C4-2B (cell line): ENCODE data around the gene SPINT1.
"Not testable (repeated sequence)": the region's sequence is repeated elsewhere in the genome, so short reads cannot be mapped to it uniquely, and the experiment has no call there.

Source experiments
- H3K27ac ChIP-seq: fragments of 450-650 bp; 2 replicates; pipeline ENCODE4 v1.5.1; 2017
- CTCF ChIP-seq: fragments of 450-650 bp; conservative IDR thresholded peaks from 2 replicates; pipeline ENCODE4 v1.5.1; 2017; ENCODE audit warnings: mild to moderate bottlenecking
- ZFX ChIP-seq: fragments of 450-650 bp; IDR thresholded peaks from 2 replicates; pipeline ENCODE4 v1.6.1; 2017

The SPINT1 gene

DNA sequence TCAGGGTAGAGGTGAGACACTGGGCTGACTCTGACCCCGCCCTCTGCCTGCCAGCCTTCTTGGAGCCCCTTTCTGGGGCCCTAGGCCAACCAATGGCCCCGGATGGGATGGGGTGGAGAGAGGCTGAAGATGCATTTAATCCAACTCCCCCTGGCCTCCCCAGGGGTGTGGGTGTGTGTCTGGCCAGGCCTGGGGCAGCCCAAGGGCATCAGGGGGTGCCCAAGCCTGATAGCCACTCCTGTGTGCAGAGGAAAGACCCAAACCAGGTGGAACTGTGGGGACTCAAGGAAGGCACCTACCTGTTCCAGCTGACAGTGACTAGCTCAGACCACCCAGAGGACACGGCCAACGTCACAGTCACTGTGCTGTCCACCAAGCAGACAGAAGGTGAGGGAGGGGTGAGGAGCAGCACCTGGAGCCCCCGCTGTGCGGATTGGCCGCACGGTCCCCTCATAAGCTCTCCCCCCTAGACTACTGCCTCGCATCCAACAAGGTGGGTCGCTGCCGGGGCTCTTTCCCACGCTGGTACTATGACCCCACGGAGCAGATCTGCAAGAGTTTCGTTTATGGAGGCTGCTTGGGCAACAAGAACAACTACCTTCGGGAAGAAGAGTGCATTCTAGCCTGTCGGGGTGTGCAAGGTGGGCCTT is 9.5 kb downstream of the SPINT1 start:
- H3K27ac ChIP-seq = no peak overlapping the region
- TF ChIP-seq ZFX = no peak
- no peak for TF ChIP-seq CTCF

DNA sequence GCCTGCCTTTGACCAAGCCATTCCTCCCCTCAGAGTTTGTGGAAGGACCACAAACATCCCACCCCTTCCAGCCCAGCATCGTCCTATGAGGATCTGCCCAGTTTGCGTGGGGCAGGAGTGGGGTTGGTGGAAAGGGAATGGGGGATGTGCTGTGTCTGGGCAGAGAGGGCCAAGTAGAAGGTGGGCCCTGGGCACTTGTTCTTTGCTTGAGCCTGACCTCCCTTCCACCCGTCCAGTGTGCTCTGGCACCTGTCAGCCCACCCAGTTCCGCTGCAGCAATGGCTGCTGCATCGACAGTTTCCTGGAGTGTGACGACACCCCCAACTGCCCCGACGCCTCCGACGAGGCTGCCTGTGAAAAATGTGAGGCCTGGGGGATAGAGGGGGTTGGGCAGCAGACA is 10.3 kb downstream of the SPINT1 start:
- TF ChIP-seq ZFX (no peak), CTCF (no peak)

GRCh38 chr15:40855706-40856234 is 11.9 kb downstream of the SPINT1 start:
- H3K27ac ChIP-seq = peak overlapping the region; percentile 80
- TF ChIP-seq ZFX = no peak
- no peak for TF ChIP-seq CTCF

More for the DNA sequence above, 10.3 kb downstream of the SPINT1 start:
- H3K27ac ChIP-seq = no peak overlapping the region

DNA sequence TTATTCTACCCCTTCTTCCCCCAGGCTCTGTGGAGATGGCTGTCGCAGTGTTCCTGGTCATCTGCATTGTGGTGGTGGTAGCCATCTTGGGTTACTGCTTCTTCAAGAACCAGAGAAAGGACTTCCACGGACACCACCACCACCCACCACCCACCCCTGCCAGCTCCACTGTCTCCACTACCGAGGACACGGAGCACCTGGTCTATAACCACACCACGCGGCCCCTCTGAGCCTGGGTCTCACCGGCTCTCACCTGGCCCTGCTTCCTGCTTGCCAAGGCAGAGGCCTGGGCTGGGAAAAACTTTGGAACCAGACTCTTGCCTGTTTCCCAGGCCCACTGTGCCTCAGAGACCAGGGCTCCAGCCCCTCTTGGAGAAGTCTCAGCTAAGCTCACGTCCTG is 12.9 kb downstream of the SPINT1 start:
- H3K27ac ChIP-seq = peak overlapping the region; percentile 80
- TF ChIP-seq CTCF (no peak), ZFX (no peak)

DNA sequence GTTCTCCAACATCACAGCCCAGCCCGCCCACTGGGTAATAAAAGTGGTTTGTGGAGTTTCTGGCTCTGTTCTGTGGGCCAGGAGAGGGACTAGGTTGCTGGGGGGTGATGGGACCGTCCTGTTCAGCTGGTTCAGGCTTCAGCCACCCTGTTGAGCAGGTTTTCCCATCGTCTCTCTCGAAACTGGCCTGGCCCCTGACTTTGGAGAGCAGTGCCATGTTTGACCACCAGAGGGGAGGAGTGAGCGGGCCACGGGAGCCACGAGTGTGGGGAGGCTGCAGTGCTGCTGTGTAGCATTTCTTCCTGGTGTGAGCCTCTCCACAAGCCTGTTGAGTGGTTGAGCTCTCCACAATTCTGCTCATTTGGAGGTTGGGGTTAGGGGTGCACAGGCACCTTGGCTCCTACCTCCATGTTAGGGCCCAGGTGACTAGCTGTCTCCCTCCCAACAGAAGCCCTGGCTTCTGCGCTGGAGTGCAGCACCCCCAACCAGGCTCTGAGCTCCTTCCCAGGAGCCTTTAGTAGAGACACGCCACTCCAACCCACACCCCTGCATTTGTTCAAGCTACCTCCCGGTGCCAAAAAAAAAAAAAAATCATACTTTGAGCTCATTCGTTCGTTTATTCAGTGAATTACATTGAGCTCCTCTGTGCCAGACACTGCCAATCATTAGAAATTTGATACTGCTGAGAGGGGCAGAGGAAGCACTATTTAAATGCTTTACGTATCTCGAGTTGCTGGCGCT is 13.9 kb downstream of the SPINT1 start:
- peak overlapping the region; percentile 80 for H3K27ac ChIP-seq

GRCh38 chr15:40858706-40859105 is 14.9 kb downstream of the SPINT1 start:
- peak overlapping the region; percentile 80; the same call in 1 of the 2 replicates for H3K27ac ChIP-seq
- TF ChIP-seq ZFX (no peak), CTCF (no peak)

More for the DNA sequence above, 13.9 kb downstream of the SPINT1 start:
- peak; percentile 99 for TF ChIP-seq CTCF
- no peak for TF ChIP-seq ZFX

GRCh38 chr15:40859206-40859851 is 15.5 kb downstream of the SPINT1 start:
- no peak for TF ChIP-seq ZFX
- TF ChIP-seq CTCF = peak; percentile 89
- H3K27ac ChIP-seq = no peak overlapping the region

DNA sequence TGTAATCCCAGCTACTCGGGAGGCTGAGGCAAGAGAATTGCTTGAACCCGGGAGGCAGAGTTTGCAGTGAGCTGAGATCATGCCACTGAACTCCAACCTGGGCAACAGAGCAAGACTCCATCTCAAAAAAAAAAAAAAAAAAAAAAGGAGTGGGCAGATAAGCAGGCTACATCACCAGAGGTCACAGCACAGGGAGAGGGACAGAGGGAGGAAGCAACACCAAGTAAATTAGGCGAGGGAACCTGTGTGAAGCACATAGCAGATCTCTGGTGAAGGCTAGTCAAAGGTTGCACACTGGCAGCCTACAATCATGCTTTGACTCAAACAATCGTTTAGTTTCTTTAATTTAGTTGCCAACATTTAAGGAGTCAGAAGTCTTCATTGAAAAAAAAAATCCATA is 17.3 kb downstream of the SPINT1 start:
- H3K27ac ChIP-seq = not testable (repeated sequence)
